ENCODE results near the gene MIER2.

The MIER2 gene

GRCh38 chr19:325173-325936 lies 19.2 kb downstream of the MIER2 start:
- Histone ChIP-seq H3K9me2 (replicated peaks; ENCODE audit: control insufficient read depth, low read length) (no peaks in the 10 kb centered on the region), H3K9me3 (ENCODE audit: control insufficient read depth, insufficient read depth, low read length) (peaks cover 26% of the 10 kb centered on the region), H3K4me2 (ENCODE audit: low read length) (no peak overlapping the region), H3K27ac (ENCODE audit: low read depth, low read length) (no peak overlapping the region), H3K36me3 (ENCODE audit: control insufficient read depth, low read length) (peaks cover 79% of the 10 kb centered on the region), H3F3A (ENCODE audit: control insufficient read depth, insufficient read depth) (no peaks in the 10 kb centered on the region), H3K4me3 (ENCODE audit: low read length) (no peak overlapping the region), H3K79me2 (ENCODE audit: control insufficient read depth, low read length) (peaks cover 19% of the 10 kb centered on the region), H3K27me3 (ENCODE audit: control insufficient read depth, low read length) (no peaks in the 10 kb centered on the region), H3K4me1 (ENCODE audit: control insufficient read depth, low read length) (no peaks in the 10 kb centered on the region), H4K20me1 (ENCODE audit: control insufficient read depth, insufficient read depth, low read depth, low read length) (no peaks in the 10 kb centered on the region)
- TF ChIP-seq, protein P1, sequence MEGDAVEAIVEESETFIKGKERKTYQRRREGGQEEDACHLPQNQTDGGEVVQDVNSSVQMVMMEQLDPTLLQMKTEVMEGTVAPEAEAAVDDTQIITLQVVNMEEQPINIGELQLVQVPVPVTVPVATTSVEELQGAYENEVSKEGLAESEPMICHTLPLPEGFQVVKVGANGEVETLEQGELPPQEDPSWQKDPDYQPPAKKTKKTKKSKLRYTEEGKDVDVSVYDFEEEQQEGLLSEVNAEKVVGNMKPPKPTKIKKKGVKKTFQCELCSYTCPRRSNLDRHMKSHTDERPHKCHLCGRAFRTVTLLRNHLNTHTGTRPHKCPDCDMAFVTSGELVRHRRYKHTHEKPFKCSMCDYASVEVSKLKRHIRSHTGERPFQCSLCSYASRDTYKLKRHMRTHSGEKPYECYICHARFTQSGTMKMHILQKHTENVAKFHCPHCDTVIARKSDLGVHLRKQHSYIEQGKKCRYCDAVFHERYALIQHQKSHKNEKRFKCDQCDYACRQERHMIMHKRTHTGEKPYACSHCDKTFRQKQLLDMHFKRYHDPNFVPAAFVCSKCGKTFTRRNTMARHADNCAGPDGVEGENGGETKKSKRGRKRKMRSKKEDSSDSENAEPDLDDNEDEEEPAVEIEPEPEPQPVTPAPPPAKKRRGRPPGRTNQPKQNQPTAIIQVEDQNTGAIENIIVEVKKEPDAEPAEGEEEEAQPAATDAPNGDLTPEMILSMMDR (IDR thresholded peaks at IDR 0.05; ENCODE audit: low read depth, low read length, poor library complexity, severe bottlenecking), result no peak
- no peak for TF ChIP-seq EZH2phosphoT487 (IDR thresholded peaks at IDR 0.05; ENCODE audit: borderline replicate concordance, low read length)

DNA sequence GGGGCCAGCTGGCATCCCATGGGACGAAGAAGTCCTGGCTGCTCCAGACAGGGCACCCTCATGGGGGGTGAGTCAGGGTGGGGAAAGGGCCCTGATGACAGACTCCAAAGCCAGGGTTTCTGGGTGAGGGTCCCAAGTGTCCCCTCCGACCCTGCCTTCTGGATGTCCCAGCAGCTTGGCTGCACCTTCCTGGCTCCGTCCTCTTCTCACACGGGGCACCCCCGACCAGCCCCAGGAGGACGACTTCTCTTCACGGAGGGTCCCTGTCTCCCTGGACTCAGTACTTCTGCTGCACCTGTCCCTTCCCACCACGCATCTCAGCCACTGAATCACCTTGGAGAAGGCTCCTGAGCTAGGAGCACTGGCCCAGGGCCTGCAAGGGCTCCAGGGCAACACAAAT lies 19.9 kb downstream of the MIER2 start:
- Histone ChIP-seq H3K9me3 (ENCODE audit: control insufficient read depth, insufficient read depth, low read length) (peaks cover 23% of the 10 kb centered on the region), H4K20me1 (ENCODE audit: control insufficient read depth, insufficient read depth, low read depth, low read length) (no peaks in the 10 kb centered on the region), H3K36me3 (ENCODE audit: control insufficient read depth, low read length) (peaks cover 77% of the 10 kb centered on the region), H3K4me2 (ENCODE audit: low read length) (no peak overlapping the region), H3K4me1 (ENCODE audit: control insufficient read depth, low read length) (no peaks in the 10 kb centered on the region), H3K27me3 (ENCODE audit: control insufficient read depth, low read length) (no peaks in the 10 kb centered on the region), H3K9me2 (replicated peaks; ENCODE audit: control insufficient read depth, low read length) (no peaks in the 10 kb centered on the region), H3K27ac (ENCODE audit: low read depth, low read length) (no peak overlapping the region), H3K4me3 (ENCODE audit: low read length) (no peak overlapping the region), H3F3A (ENCODE audit: control insufficient read depth, insufficient read depth) (no peaks in the 10 kb centered on the region), H3K79me2 (ENCODE audit: control insufficient read depth, low read length) (peaks cover 18% of the 10 kb centered on the region)
- no peak for TF ChIP-seq EZH2phosphoT487 (IDR thresholded peaks at IDR 0.05; ENCODE audit: borderline replicate concordance, low read length)
- TF ChIP-seq, protein P1 (IDR thresholded peaks at IDR 0.05; ENCODE audit: low read depth, low read length, poor library complexity, severe bottlenecking), result no peak

DNA sequence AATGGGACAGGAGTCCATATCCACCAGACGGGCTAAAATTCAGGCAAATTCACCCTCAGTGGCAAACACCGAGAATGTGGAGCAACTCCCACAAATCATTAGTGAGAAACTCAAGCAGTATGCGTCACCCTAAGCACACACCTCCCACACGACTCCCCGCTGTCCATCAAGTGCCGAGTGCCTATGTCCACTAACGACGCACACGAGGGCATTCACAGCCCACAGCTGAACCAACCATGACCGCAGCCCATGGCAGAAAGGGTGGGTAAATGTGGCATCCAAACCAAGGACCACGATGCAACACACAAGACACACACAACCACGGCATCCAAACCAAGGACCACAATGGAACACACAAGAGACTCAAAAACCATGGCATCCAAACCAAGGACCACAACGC lies 22.0 kb downstream of the MIER2 start:
- Histone ChIP-seq H3K4me2 (ENCODE audit: low read length) (no peak overlapping the region), H3K4me1 (ENCODE audit: control insufficient read depth, low read length) (no peaks in the 10 kb centered on the region), H3K27ac (ENCODE audit: low read depth, low read length) (no peak overlapping the region), H3K36me3 (ENCODE audit: control insufficient read depth, low read length) (peaks cover 63% of the 10 kb centered on the region), H3K79me2 (ENCODE audit: control insufficient read depth, low read length) (peaks cover 20% of the 10 kb centered on the region; the same call in 1 of the 2 replicates), H3K27me3 (ENCODE audit: control insufficient read depth, low read length) (no peaks in the 10 kb centered on the region), H4K20me1 (ENCODE audit: control insufficient read depth, insufficient read depth, low read depth, low read length) (no peaks in the 10 kb centered on the region), H3F3A (ENCODE audit: control insufficient read depth, insufficient read depth) (no peaks in the 10 kb centered on the region), H3K4me3 (ENCODE audit: low read length) (no peak overlapping the region), H3K9me3 (ENCODE audit: control insufficient read depth, insufficient read depth, low read length) (peaks cover 4% of the 10 kb centered on the region), H3K9me2 (replicated peaks; ENCODE audit: control insufficient read depth, low read length) (no peaks in the 10 kb centered on the region)
- TF ChIP-seq, protein P1 (IDR thresholded peaks at IDR 0.05; ENCODE audit: low read depth, low read length, poor library complexity, severe bottlenecking), result no peak
- no peak for TF ChIP-seq EZH2phosphoT487 (IDR thresholded peaks at IDR 0.05; ENCODE audit: borderline replicate concordance, low read length)
